Uterus (tissue), 2 donors: Measurements from ENCODE around the gene SNRK.

Experiments
- POLR2A ChIP-seq, 2 donors: fragments of 450-650 bp; IDR thresholded peaks; one replicate each; pipeline ENCODE4 v1.6.1; 2016; ENCODE audit warnings: antibody characterized with exemption in 2 of 2, mild to moderate bottlenecking in 1 of 2, moderate library complexity in 1 of 2
- TF ChIP-seq, protein P1 (sequence below), 4 experiments: fragments of 200-600 bp in 2 of 4; fragments of 450-650 bp in 2 of 4; sonication (generic) in 2 of 4; IDR thresholded peaks; one replicate each; pipeline ENCODE4 v1.5.1; 2016 to 2019; ENCODE audit warnings: antibody characterized with exemption in 4 of 4, mild to moderate bottlenecking in 2 of 4, moderate library complexity in 1 of 4

- TF ChIP-seq POLR2A (IDR thresholded peaks at IDR 0.05): no peak
- TF ChIP-seq, protein P1, sequence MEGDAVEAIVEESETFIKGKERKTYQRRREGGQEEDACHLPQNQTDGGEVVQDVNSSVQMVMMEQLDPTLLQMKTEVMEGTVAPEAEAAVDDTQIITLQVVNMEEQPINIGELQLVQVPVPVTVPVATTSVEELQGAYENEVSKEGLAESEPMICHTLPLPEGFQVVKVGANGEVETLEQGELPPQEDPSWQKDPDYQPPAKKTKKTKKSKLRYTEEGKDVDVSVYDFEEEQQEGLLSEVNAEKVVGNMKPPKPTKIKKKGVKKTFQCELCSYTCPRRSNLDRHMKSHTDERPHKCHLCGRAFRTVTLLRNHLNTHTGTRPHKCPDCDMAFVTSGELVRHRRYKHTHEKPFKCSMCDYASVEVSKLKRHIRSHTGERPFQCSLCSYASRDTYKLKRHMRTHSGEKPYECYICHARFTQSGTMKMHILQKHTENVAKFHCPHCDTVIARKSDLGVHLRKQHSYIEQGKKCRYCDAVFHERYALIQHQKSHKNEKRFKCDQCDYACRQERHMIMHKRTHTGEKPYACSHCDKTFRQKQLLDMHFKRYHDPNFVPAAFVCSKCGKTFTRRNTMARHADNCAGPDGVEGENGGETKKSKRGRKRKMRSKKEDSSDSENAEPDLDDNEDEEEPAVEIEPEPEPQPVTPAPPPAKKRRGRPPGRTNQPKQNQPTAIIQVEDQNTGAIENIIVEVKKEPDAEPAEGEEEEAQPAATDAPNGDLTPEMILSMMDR (IDR thresholded peaks at IDR 0.05): no peak
These were observed 12.4 kb downstream of the SNRK start for GRCh38 chr3:43298761-43299160.
